ENCODE results near the gene LAMTOR1. TPM values are rescaled to one million over a fixed set of nuclear protein-coding genes. Genes with fewer than 3 reads are reported as not detected.
A peak's percentile ranks its signal among the peaks of the same experiment; 100 is the strongest.

Gene LAMTOR1
- total and polyA plus RNA-seq, 2 donors (not counting 3 experiments of a cell fraction or from before 2014, with no cell fraction given): 95.1 to 174 TPM

- Histone ChIP-seq H3K9me3 (replicated peaks; ENCODE audit: control insufficient read depth, insufficient read depth, low read length) (no peaks in the 10 kb centered on the region), H4K20me1 (replicated peaks; ENCODE audit: control insufficient read depth, extremely low read depth, insufficient read depth, low read length) (no peaks in the 10 kb centered on the region), H3K36me3 (ENCODE audit: control insufficient read depth in 2 of 2, extremely low read depth in 1 of 2, insufficient read depth in 2 of 2, low read length in 2 of 2) (no peaks in the 10 kb centered on the region), H3K4me2 (ENCODE audit: insufficient read depth, low read length) (no peak overlapping the region), H3K4me1 (ENCODE audit: control insufficient read depth, extremely low read depth, insufficient read depth, low read length) (peaks cover 58% of the 10 kb centered on the region), H3K27ac (ENCODE audit: insufficient read depth, low read depth, low read length) (peak overlapping the region; percentile 72), H3K9ac (replicated peaks; ENCODE audit: extremely low read depth, insufficient read depth, low read length) (peak overlapping the region; percentile 17), H3K27me3 (ENCODE audit: control insufficient read depth in 2 of 2, insufficient read depth in 2 of 2, low read length in 2 of 2) (no peaks in the 10 kb centered on the region), H3K4me3 (replicated peaks in 1 of 3; ENCODE audit: insufficient read depth in 1 of 3, low read depth in 1 of 3, low read length in 3 of 3) (no peak overlapping the region), H3K79me2 (ENCODE audit: control insufficient read depth, insufficient read depth, low read length) (peaks cover 60% of the 10 kb centered on the region), H3K9me1 (replicated peaks; ENCODE audit: control insufficient read depth, extremely low read depth, insufficient read depth, low read length) (no peaks in the 10 kb centered on the region), H2AFZ (ENCODE audit: low read depth, low read length) (no peak overlapping the region)
- dilution Hi-C loops (cut with MboI; ENCODE audit: extremely low pct_ligation_motif_present, low sequenced_read_pairs) (no loop called here), intact Hi-C loops (cut with micrococcal nuclease) (no loop called here)
- CTCF ChIA-PET: interaction anchor here (0.9 to 3.6 kb wide), 7 partner anchors 8 to 42 kb away, joined by 3 to 17 read pairs (median 7); no protein-coding TSS in a partner anchor
- DNase-seq (ENCODE audit: low read depth, low spot score) (no peak), FAIRE-seq (no peak)
- BruUV-seq (replicated peaks): no TSS peak
- POLR2A ChIA-PET: interaction anchor here (0.9 to 1.9 kb wide), 2 partner anchors 19 to 27 kb away, joined by 4 read pairs; no protein-coding TSS in a partner anchor
- TF ChIP-seq EZH2 (IDR thresholded peaks at IDR 0.05; ENCODE audit: borderline replicate concordance, low read depth, low read length, severe bottlenecking) (no peak), MYC (IDR thresholded peaks at IDR 0.05; ENCODE audit: low read depth, low read length) (no peak), GATA2 (IDR thresholded peaks at IDR 0.05; ENCODE audit: insufficient read depth, insufficient read length, low read depth, low read length) (no peak), JUN (IDR thresholded peaks at IDR 0.05; ENCODE audit: borderline replicate concordance, insufficient read depth, insufficient read length, low read depth) (no peak), POLR2AphosphoS5 (IDR thresholded peaks at IDR 0.05; ENCODE audit: insufficient read depth, low read depth, low read length) (no peak), FOS (IDR thresholded peaks at IDR 0.05; ENCODE audit: borderline replicate concordance, insufficient read depth, low read length) (no peak), POLR2A (IDR thresholded peaks at IDR 0.05; ENCODE audit: low read depth, low read length) (no peak), MAX (IDR thresholded peaks at IDR 0.05; ENCODE audit: insufficient read depth, insufficient read length) (no peak)
- TF ChIP-seq, protein P1, sequence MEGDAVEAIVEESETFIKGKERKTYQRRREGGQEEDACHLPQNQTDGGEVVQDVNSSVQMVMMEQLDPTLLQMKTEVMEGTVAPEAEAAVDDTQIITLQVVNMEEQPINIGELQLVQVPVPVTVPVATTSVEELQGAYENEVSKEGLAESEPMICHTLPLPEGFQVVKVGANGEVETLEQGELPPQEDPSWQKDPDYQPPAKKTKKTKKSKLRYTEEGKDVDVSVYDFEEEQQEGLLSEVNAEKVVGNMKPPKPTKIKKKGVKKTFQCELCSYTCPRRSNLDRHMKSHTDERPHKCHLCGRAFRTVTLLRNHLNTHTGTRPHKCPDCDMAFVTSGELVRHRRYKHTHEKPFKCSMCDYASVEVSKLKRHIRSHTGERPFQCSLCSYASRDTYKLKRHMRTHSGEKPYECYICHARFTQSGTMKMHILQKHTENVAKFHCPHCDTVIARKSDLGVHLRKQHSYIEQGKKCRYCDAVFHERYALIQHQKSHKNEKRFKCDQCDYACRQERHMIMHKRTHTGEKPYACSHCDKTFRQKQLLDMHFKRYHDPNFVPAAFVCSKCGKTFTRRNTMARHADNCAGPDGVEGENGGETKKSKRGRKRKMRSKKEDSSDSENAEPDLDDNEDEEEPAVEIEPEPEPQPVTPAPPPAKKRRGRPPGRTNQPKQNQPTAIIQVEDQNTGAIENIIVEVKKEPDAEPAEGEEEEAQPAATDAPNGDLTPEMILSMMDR (IDR thresholded peaks at IDR 0.05; ENCODE audit: extremely low read depth in 1 of 2, insufficient read depth in 1 of 2, low read depth in 1 of 2, low read length in 2 of 2): no peak
Measured at GRCh38 chr11:72067676-72068075, 35.4 kb downstream of the LAMTOR1 start.
